ENCODE data around the gene ATG4B. TPM values are rescaled to one million over a fixed set of nuclear protein-coding genes. Genes with fewer than 3 reads are reported as not detected.

Gene ATG4B
- total and polyA plus RNA-seq, 2 of the 8 experiments (the other 6 are each of a cell fraction or from before 2014, with no cell fraction given): 103 to 155 TPM

DNA sequence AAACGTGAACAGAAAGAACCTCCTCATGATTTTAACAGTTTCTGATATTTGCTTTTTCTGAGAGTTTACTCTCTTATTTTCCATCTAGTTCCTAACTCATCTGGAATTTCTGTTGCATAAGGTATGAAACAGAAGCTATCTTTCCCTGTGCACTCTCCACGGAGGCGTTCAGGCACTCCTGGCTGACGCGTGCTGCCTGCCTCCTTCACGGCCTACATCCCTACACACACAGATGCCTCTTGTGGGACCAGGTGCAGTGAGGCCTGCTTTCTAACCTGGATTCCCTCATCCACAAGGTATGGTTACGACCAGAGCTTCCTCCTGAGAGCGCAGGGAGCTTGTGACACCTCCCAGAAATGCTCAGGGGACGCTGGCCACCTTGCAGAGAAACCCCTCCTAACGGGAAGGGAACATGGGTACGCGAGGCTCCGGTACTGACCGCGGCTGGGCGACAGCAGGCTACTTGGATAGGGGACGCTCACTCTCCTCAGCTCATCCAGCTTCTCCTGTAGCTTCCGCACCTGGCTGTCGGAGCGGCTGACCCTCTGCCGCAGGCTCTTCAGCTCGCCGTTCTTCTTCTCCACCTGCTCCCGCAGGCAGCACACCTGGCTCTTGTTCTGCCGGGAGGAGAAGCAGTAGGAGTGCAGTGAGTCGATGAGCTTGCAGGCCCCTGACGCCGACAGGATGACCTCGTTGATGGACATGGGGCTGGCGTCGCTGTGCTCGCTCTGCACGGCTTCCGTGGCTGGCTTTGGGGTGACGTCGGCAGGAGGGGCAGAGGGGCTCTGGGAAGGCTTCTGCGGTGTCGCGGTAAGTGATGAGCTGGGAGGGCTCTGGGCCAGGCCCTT is 4.8 kb upstream of the ATG4B start:
- peaks cover 0 to 10% of the 10 kb centered on the region in 2 experiments for H4K20me1 ChIP-seq (replicated peaks in 1 of 2; ENCODE audit: control insufficient read depth in 1 of 2, insufficient read depth in 2 of 2, low read length in 2 of 2)
- H3K14ac ChIP-seq (ENCODE audit: insufficient read length): no peak overlapping the region
- H3K36me3 ChIP-seq (ENCODE audit: control insufficient read depth in 2 of 4, insufficient read depth in 4 of 4, low read length in 3 of 4): peaks cover 3 to 27% (median 16%) of the 10 kb centered on the region in 4 experiments; a peak in 6 of 8 replicates
- H2BK5ac ChIP-seq (ENCODE audit: low read depth, low read length): no peak overlapping the region
- H3K56ac ChIP-seq (replicated peaks; ENCODE audit: insufficient read length, low read depth, low read length): no peak overlapping the region
- no peak overlapping the region; the same call in 1 of the 2 replicates for H4K8ac ChIP-seq (ENCODE audit: extremely low read depth, insufficient read depth, low read length)
- H2BK15ac ChIP-seq (ENCODE audit: low read length): no peak overlapping the region
- H2BK120ac ChIP-seq (replicated peaks; ENCODE audit: low read depth, low read length): no peak overlapping the region
- H3K9ac ChIP-seq (replicated peaks in 1 of 4; ENCODE audit: extremely low read depth in 1 of 4, low read depth in 3 of 4, low read length in 3 of 4): no peak overlapping the region
- H3K4me2 ChIP-seq (ENCODE audit: insufficient read depth in 1 of 2, low read depth in 2 of 2, low read length in 2 of 2): no peak overlapping the region
- POLR2A ChIA-PET (ENCODE audit: partially characterized antibody): interaction anchor here (0.9 to 2.0 kb wide), 3 partner anchors 8 to 32 kb away, joined by 3 to 8 read pairs (median 4); no protein-coding TSS in a partner anchor
- FAIRE-seq: no peak
- no peaks in the 10 kb centered on the region for H3K9me3 ChIP-seq (ENCODE audit: insufficient read depth in 2 of 2, low read depth in 1 of 2, low read length in 1 of 2)
- WGBS, 2 experiments (ENCODE audit: extremely low coverage in 1 of 2, insufficient coverage in 1 of 2, insufficient read length in 1 of 2, insufficient replicate concordance in 2 of 2, low coverage in 1 of 2, low lambda C conversion rate in 2 of 2, missing lambda C conversion rate in 1 of 2): 97% methylated on average over 35 of the region's 39 CpGs; no CpG with 5 or more reads in 1 of the 2 experiments
- no peak for TF ChIP-seq CEBPB (IDR thresholded peaks at IDR 0.05; ENCODE audit: low read depth, low read length)
- no peak for TF ChIP-seq EGR1 (IDR thresholded peaks at IDR 0.05; ENCODE audit: borderline replicate concordance, low read depth, low read length)
- no peak for TF ChIP-seq CHD1 (IDR thresholded peaks at IDR 0.05; ENCODE audit: low read depth, low read length)
- TF ChIP-seq GTF2F1 (IDR thresholded peaks at IDR 0.05; ENCODE audit: borderline replicate concordance, low read depth, low read length): no peak
- TF ChIP-seq EP300 (IDR thresholded peaks at IDR 0.05; ENCODE audit: borderline replicate concordance in 1 of 2, low read depth in 2 of 2, low read length in 2 of 2): no peak
- no peak for TF ChIP-seq HDAC6 (IDR thresholded peaks at IDR 0.05; ENCODE audit: low read depth, low read length)
- no peak for TF ChIP-seq EZH2 (IDR thresholded peaks at IDR 0.05; ENCODE audit: low read depth, low read length, severe bottlenecking)
- no peak for TF ChIP-seq SIRT6 (IDR thresholded peaks at IDR 0.05; ENCODE audit: low read length)
- no peak overlapping the region for H3K23ac ChIP-seq (ENCODE audit: insufficient read length)
- CTCF ChIA-PET (ENCODE audit: partially characterized antibody): interaction anchor here (1.1 to 1.9 kb wide), 7 partner anchors 10 to 37 kb away, joined by 3 to 6 read pairs (median 3); no protein-coding TSS in a partner anchor
- H3K27ac ChIP-seq (ENCODE audit: low read depth, low read length): no peak overlapping the region
- H4K91ac ChIP-seq (replicated peaks; ENCODE audit: insufficient read length, low read length): no peak overlapping the region
- H2BK20ac ChIP-seq (ENCODE audit: low read length): no peak overlapping the region
- H3K27me3 ChIP-seq (replicated peaks in 1 of 4; ENCODE audit: control insufficient read depth in 3 of 4, extremely low read depth in 1 of 4, insufficient read depth in 3 of 4, low read length in 3 of 4): no peaks in the 10 kb centered on the region
- H2AK5ac ChIP-seq (ENCODE audit: low read depth, low read length): no peak overlapping the region
- no peak overlapping the region for H2BK12ac ChIP-seq (ENCODE audit: low read depth, low read length)
- H2AFZ ChIP-seq (ENCODE audit: low read length): no peak overlapping the region
- DNase-seq (ENCODE audit: low read depth in 1 of 2, low spot score in 2 of 2): no peak
- H3K4ac ChIP-seq (replicated peaks; ENCODE audit: insufficient read length, low read depth, low read length): no peak overlapping the region
- H3K79me1 ChIP-seq (ENCODE audit: low read depth, low read length): peaks cover 10% of the 10 kb centered on the region
- H3K79me2 ChIP-seq (ENCODE audit: control insufficient read depth in 1 of 2, insufficient read depth in 2 of 2, low read length in 2 of 2): peaks cover 0 to 44% of the 10 kb centered on the region in 2 experiments; a peak in 2 of 4 replicates
- H3K23me2 ChIP-seq (ENCODE audit: low read depth, low read length): peaks cover 3% of the 10 kb centered on the region; the same call in 1 of the 2 replicates
- no peak overlapping the region for H4K5ac ChIP-seq (ENCODE audit: insufficient read length, low read depth, low read length)
- no peak overlapping the region for H3K18ac ChIP-seq (ENCODE audit: extremely low read depth, low read length)
- peaks cover 0 to 3% (median 1%) of the 10 kb centered on the region in 4 experiments; a peak in 2 of 7 replicates for H3K4me1 ChIP-seq (replicated peaks in 1 of 4; ENCODE audit: control insufficient read depth in 3 of 4, insufficient read depth in 4 of 4, low read length in 3 of 4)
- H3K4me3 ChIP-seq (ENCODE audit: extremely low read depth in 1 of 4, insufficient read depth in 2 of 4, low read depth in 3 of 4, low read length in 4 of 4): no peak overlapping the region

Measured in H1 (cell line).